AG09319 (cell line): ENCODE results near the gene VDAC1.

Experiments used
- DNase-seq: peaks from one replicate; pipeline ENCODE4 v3.0.0-alpha.2; 2010; ENCODE audit warnings: low read depth; ENCODE audit errors: extremely low read depth
- CTCF ChIP-seq: IDR thresholded peaks from 2 replicates; pipeline ENCODE4 v1.5.1; 2011; ENCODE audit warnings: low read depth, mild to moderate bottlenecking, inconsistent platforms, low read length, moderate library complexity

Gene VDAC1

DNA sequence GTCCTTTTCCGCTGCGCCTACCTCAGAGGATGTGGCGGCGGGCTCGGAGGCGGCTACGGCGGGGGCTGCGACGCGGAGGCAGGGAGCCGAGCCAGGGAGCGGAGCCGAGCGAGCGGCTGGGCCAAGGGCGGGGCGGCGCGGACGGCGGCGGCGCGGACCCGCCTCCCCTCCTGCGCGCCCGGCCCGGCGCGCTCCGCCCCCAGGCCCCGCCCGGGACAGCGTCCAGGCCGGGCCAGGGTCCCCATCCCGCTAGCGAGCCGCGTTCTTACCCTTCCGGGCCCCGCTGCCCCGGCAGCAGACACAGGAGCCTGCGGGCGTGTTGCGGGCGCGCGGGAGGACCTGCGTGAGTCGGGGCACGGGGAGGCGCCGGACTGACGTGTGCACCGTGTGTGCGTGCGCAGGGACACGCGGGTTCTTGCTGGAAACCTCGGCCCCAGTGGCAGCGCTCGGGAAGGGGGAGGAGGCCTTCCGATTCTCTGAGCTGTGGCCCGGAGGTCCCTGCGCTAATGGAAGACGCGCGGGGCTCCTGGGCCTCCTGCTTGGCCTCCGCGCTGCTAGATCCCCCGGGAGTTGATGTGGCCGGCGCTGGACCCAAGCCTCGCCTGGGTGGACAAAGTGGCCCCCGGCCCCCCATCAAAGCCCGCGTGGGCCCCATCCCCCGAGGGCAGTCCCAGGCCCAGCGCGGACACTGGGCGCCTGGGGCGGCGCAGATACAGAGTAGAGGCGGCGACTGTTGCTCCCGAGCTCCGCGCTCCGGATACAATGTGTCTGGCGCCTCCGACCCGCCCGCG is at the start of gene VDAC1:
VDAC1 (minus strand) TSS at position 350 of the 791 bp plus-strand sequence. CDS start 11,963 bp downstream, outside the sequence.
- TF ChIP-seq CTCF, result no peak
- peak; percentile 71 for DNase-seq

DNA sequence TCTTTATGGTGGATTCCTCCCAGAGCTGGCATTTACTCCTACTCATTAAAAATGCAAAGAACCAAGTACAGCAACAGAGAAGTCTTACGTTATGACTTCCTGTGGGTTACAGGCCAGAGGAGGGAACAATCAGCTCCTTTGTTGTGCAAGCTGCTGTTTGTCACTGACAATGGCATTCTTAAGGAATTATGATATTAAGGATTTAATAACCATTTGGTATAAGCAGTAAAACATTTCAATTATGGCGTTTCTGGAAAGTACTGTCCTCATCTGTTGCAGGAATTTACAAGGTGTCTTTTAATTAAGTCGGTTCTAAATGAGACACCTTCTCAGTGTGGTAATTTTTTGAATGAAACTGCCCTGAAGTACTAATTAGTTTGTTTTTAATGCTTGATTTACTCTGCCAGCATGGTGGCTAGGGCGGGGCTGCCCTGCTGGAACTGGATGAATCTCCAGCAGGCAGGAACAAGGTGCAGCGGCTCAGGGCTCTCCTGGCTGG is 49.1 kb upstream of the VDAC1 start:
- DNase-seq, result no peak
- TF ChIP-seq CTCF, result no peak

GRCh38 chr5:134053314-134053839 is 48.6 kb upstream of the VDAC1 start:
- TF ChIP-seq CTCF, result no peak
- no peak for DNase-seq

GRCh38 chr5:134051305-134051704 is 46.5 kb upstream of the VDAC1 start:
- no peak for TF ChIP-seq CTCF
- no peak for DNase-seq

GRCh38 chr5:134048864-134049263 is 44.1 kb upstream of the VDAC1 start:
- TF ChIP-seq CTCF, result no peak
- DNase-seq, result no peak

- no peak for TF ChIP-seq CTCF
- DNase-seq, result no peak
Observed at GRCh38 chr5:134047687-134048056, 42.9 kb upstream of the VDAC1 start.
